ENCODE data around the gene RRM2.

Gene RRM2

DNA sequence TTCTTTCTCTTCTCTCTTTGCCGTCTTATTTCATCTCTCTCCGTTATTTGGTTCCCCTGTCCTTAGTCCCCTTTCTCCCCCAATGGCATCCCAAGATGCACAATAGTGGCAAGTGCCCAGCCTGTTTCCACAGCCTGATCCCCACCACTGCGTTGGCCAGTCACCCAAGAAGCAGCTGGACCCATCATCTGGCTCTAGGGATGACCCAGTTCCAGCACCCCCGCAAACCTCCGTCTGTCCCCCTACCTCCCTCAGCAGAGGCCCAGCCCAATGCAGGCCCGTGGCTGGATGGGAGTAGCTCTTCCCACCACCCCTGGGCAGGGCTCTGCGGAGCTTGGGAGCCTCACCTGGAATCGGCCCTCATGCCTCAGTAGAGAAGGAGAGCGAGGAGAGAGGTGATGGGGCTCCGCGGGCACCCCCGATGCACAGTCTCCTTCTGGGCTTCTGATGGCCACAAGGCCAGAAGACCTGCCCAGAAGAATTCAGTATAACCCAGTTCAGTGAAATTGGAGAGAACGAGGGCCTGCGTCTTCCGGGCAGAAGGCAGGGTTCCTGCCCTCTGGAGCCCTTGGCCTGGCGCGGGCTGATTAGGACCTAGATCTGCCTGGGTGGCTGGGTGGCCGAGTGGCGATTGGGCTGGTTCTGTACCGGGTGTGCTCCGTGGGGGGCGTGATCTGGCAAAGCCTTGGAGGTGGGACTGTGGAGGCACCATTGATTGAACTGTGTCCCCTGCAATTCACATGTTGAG lies 50.9 kb downstream of the RRM2 start:
- Mint-ChIP-seq H3K9me3 (no peaks in the 10 kb centered on the region), H3K27ac (no peak overlapping the region), H3K36me3 (ENCODE audit: low read depth) (peaks cover 2% of the 10 kb centered on the region), H3K4me3 (no peak overlapping the region), H3K4me1 (peaks cover 4% of the 10 kb centered on the region), H3K27me3 (no peaks in the 10 kb centered on the region)
- DNase-seq: no peak
- no peak for ATAC-seq

DNA sequence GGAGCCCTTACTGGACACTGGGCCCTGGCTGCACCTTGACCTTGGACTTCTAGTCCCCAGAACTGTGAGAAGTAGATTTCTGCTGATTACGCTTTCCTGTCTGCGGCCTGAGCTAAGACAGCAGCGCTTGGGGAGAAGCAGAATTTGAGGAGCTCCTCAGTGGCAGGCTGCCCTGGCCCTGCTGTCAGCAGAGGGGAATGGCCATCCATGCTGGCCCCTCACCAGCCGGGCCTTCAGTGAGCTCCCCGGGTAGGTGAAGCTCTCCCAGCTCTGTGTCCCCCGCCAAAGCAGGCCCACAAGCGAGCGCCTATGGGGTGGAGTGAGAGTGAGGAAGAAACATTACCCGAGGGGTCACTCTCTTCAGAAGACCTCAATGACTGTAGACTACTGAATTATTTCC lies 51.6 kb downstream of the RRM2 start:
- no peaks in the 10 kb centered on the region for H3K9me3 Mint-ChIP-seq
- H3K4me3 Mint-ChIP-seq: no peak overlapping the region
- DNase-seq (no peak), ATAC-seq (no peak)
- H3K27me3 Mint-ChIP-seq: no peaks in the 10 kb centered on the region
- H3K4me1 Mint-ChIP-seq: peaks cover 4% of the 10 kb centered on the region
- H3K27ac Mint-ChIP-seq: no peak overlapping the region
- peaks cover 2% of the 10 kb centered on the region for H3K36me3 Mint-ChIP-seq (ENCODE audit: low read depth)

DNA sequence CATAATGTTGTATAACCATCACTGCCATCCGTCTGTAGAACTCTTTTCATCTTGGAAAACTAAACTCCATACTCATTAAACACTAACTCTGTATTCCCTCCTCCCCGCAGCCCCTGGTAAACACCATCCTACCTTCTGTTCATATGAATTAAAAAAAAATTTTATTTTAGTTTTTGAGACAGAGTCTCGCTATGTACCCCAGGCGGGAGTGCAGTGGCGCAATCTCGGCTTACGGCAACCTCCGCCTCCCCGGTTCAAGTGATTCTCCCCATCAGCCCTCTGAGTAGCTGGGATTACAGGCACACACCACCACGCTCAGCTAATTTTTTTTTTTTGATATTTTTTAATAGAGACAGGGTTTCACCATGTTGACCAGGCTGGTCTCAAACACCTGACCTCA lies 52.9 kb downstream of the RRM2 start:
- Mint-ChIP-seq H3K27me3 (no peaks in the 10 kb centered on the region), H3K4me3 (no peak overlapping the region), H3K36me3 (ENCODE audit: low read depth) (peaks cover 4% of the 10 kb centered on the region), H3K9me3 (no peaks in the 10 kb centered on the region), H3K27ac (no peak overlapping the region), H3K4me1 (no peaks in the 10 kb centered on the region)
- ATAC-seq (no peak), DNase-seq (no peak)

DNA sequence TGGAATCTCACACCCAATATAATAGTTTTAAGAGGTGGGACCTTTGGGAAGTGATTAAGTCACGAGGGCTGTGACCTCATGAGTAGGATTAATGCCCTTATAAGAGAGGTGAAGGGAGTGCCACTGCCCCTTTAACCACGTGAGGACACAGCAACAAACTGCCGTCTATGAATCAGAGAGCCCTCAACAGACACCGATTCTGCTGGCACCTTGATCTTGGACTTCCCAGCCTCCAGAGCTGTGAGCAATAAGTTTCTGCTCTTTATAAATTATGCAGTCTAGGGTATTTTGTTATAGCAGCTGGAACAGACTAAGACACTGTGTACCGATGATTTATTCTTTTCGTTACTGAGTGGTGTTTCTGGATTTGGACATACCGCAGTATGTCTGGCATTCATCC lies 56.2 kb downstream of the RRM2 start:
- DNase-seq: no peak
- Mint-ChIP-seq H3K4me1 (no peaks in the 10 kb centered on the region), H3K36me3 (ENCODE audit: low read depth) (peaks cover 4% of the 10 kb centered on the region), H3K27ac (no peak overlapping the region), H3K9me3 (peaks cover 6% of the 10 kb centered on the region), H3K4me3 (no peak overlapping the region), H3K27me3 (no peaks in the 10 kb centered on the region)
- no peak for ATAC-seq

DNA sequence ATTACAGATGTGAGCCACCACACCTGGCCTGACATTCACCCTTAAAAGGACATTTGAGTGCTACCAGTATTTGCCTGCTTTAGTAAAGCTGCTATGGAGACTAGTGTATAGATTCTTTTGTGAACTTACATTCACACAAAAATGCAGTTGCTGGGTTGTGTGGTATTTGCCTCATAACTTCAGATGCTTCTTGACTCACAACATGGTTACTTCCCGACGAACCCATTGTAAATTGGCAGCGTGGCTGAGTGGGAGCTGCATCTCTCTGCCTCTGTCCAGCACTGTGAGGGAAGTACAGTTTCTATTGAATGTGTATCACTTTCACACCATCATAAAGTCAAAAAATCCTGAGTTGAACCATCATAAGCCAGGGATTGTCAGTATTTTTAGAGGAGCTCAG lies 56.9 kb downstream of the RRM2 start:
- H3K4me1 Mint-ChIP-seq: no peaks in the 10 kb centered on the region
- no peak for ATAC-seq
- no peak overlapping the region for H3K4me3 Mint-ChIP-seq
- H3K27ac Mint-ChIP-seq: no peak overlapping the region
- H3K36me3 Mint-ChIP-seq (ENCODE audit: low read depth): peaks cover 4% of the 10 kb centered on the region
- DNase-seq: no peak
- peaks cover 6% of the 10 kb centered on the region for H3K9me3 Mint-ChIP-seq
- H3K27me3 Mint-ChIP-seq: no peaks in the 10 kb centered on the region

DNA sequence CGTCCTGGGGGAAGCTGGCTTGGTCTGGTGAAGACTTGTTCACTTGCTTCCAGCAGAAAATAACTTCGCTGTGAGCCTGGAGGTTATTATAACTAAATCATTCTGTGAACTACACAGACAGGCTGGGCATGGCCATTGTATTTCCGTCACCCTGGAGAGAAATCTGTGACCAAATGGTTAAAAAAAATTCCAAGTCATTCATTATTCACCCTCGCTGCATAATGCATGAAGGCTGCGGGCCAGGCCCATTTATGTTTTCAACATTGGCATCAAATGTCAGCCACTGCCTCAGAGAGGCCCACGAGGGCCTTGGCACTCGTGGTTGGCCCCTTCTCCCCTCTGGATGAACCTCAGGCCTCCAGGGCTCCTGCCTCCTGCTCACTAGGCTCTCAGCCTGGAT lies 57.7 kb downstream of the RRM2 start:
- no peak overlapping the region for H3K27ac Mint-ChIP-seq
- DNase-seq (no peak), ATAC-seq (no peak)
- peaks cover 4% of the 10 kb centered on the region for H3K36me3 Mint-ChIP-seq (ENCODE audit: low read depth)
- H3K4me1 Mint-ChIP-seq: no peaks in the 10 kb centered on the region
- peaks cover 6% of the 10 kb centered on the region for H3K9me3 Mint-ChIP-seq
- no peak overlapping the region for H3K4me3 Mint-ChIP-seq
- H3K27me3 Mint-ChIP-seq: no peaks in the 10 kb centered on the region

Measured in activated naive CD8-positive, alpha-beta T cell treated with anti-CD3 and anti-CD28 coated beads, Interleukin-2, amount 50 U/mL, for 24 hours (primary cell).